GM18907 (cell line): Measurements from ENCODE around the gene MICAL2.

Source experiments
- ATAC-seq: cut with Tn5 transposase; IDR thresholded peaks from one replicate; pipeline ENCODE4 v1.9.1; 2021; ENCODE audit warnings: mild to moderate bottlenecking, moderate library complexity; ENCODE audit not compliant: unreplicated experiment

MICAL2 gene

GRCh38 chr11:12075822-12076821, 34.3 kb upstream of the MICAL2 start:
- no peak for ATAC-seq

GRCh38 chr11:12076840-12077534, 33.4 kb upstream of the MICAL2 start:
- no peak for ATAC-seq

GRCh38 chr11:12077535-12078280, 32.7 kb upstream of the MICAL2 start:
- ATAC-seq, result no peak

- no peak for ATAC-seq
Observed at GRCh38 chr11:12079726-12080556, 30.4 kb upstream of the MICAL2 start.

- no peak for ATAC-seq
Observed at GRCh38 chr11:12083380-12083779, 27.0 kb upstream of the MICAL2 start.

- ATAC-seq, result no peak
Observed at GRCh38 chr11:12084256-12084655, 26.1 kb upstream of the MICAL2 start.

GRCh38 chr11:12085371-12086251, 24.8 kb upstream of the MICAL2 start:
- no peak for ATAC-seq

- no peak for ATAC-seq
Observed at GRCh38 chr11:12086271-12087074, 23.9 kb upstream of the MICAL2 start.

GRCh38 chr11:12087075-12088004, 23.1 kb upstream of the MICAL2 start:
- ATAC-seq, result peak; percentile 62

GRCh38 chr11:12088047-12088481, 22.3 kb upstream of the MICAL2 start:
- ATAC-seq, result no peak

GRCh38 chr11:12088531-12088930, 21.9 kb upstream of the MICAL2 start:
- no peak for ATAC-seq

GRCh38 chr11:12089041-12089440, 21.3 kb upstream of the MICAL2 start:
- ATAC-seq, result no peak

- no peak for ATAC-seq
Observed at GRCh38 chr11:12089473-12089872, 20.9 kb upstream of the MICAL2 start.

- ATAC-seq, result peak; percentile 53
Observed at GRCh38 chr11:12090061-12090591, 20.3 kb upstream of the MICAL2 start.

GRCh38 chr11:12090761-12091258, 19.6 kb upstream of the MICAL2 start:
- ATAC-seq, result no peak

- no peak for ATAC-seq
Observed at GRCh38 chr11:12091956-12092558, 18.3 kb upstream of the MICAL2 start.

- no peak for ATAC-seq
Observed at GRCh38 chr11:12092714-12093113, 17.7 kb upstream of the MICAL2 start.
